ENCODE data around the gene KIAA1217.

DNA sequence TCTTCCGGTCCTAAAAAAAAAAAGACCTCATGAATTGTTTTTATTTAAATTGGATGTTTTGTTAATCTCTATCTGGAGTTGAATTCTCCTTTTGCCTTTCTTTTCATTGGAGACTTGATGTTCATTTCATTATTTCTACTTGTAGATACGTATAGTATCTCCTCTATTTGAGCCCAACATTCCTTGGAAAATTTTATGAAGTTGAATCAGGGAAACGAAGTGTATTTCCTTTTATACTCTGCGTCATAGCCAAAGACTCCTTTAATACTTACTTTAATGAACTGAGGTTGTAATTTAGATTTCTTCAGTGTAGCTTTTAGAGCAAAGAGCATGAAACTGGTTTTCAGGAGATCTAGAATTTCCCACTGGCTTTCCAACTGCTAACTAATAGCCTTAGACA lies 132.4 kb downstream of the KIAA1217 start:
- TF ChIP-seq, protein P1, sequence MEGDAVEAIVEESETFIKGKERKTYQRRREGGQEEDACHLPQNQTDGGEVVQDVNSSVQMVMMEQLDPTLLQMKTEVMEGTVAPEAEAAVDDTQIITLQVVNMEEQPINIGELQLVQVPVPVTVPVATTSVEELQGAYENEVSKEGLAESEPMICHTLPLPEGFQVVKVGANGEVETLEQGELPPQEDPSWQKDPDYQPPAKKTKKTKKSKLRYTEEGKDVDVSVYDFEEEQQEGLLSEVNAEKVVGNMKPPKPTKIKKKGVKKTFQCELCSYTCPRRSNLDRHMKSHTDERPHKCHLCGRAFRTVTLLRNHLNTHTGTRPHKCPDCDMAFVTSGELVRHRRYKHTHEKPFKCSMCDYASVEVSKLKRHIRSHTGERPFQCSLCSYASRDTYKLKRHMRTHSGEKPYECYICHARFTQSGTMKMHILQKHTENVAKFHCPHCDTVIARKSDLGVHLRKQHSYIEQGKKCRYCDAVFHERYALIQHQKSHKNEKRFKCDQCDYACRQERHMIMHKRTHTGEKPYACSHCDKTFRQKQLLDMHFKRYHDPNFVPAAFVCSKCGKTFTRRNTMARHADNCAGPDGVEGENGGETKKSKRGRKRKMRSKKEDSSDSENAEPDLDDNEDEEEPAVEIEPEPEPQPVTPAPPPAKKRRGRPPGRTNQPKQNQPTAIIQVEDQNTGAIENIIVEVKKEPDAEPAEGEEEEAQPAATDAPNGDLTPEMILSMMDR (IDR thresholded peaks at IDR 0.05): no peak
- TF ChIP-seq POLR2A (IDR thresholded peaks at IDR 0.05): no peak
